GM21367 (cell line): ENCODE data around the gene SLX4IP.
"Not testable (repeated sequence)": the region's sequence is repeated elsewhere in the genome, so short reads cannot be mapped to it uniquely, and the experiment has no call there.

ENCODE experiments used
- ATAC-seq: cut with Tn5 transposase; IDR thresholded peaks from one replicate; pipeline ENCODE4 v1.9.1; 2021; ENCODE audit not compliant: unreplicated experiment

The SLX4IP gene

GRCh38 chr20:10595985-10596384 is 160.9 kb downstream of the SLX4IP start:
- ATAC-seq, result no peak

- no peak for ATAC-seq
These were observed 161.6 kb downstream of the SLX4IP start for GRCh38 chr20:10596710-10597121.

GRCh38 chr20:10597637-10598036 is 162.5 kb downstream of the SLX4IP start:
- no peak for ATAC-seq

- ATAC-seq, result no peak
These were observed 167.2 kb downstream of the SLX4IP start for GRCh38 chr20:10602221-10602871.

GRCh38 chr20:10603378-10603777 is 168.3 kb downstream of the SLX4IP start:
- no peak for ATAC-seq

- no peak for ATAC-seq
These were observed 169.1 kb downstream of the SLX4IP start for GRCh38 chr20:10603971-10604864.

GRCh38 chr20:10604865-10605440 is 169.8 kb downstream of the SLX4IP start:
- no peak for ATAC-seq

- no peak for ATAC-seq
These were observed 170.6 kb downstream of the SLX4IP start for GRCh38 chr20:10605547-10606195.

- no peak for ATAC-seq
These were observed 174.2 kb downstream of the SLX4IP start for GRCh38 chr20:10609276-10609675.

- ATAC-seq, result no peak
These were observed 174.7 kb downstream of the SLX4IP start for GRCh38 chr20:10609770-10610169.

GRCh38 chr20:10610251-10610650 is 175.1 kb downstream of the SLX4IP start:
- ATAC-seq, result no peak

GRCh38 chr20:10611357-10611756 is 176.3 kb downstream of the SLX4IP start:
- peak; percentile 67 for ATAC-seq

GRCh38 chr20:10613426-10613825 is 178.3 kb downstream of the SLX4IP start:
- ATAC-seq, result not testable (repeated sequence)

- ATAC-seq, result no peak
These were observed 178.8 kb downstream of the SLX4IP start for GRCh38 chr20:10613911-10614310.

- no peak for ATAC-seq
These were observed 181.1 kb downstream of the SLX4IP start for GRCh38 chr20:10616212-10616611.

GRCh38 chr20:10617549-10618133 is 182.5 kb downstream of the SLX4IP start:
- ATAC-seq, result not testable (repeated sequence)

GRCh38 chr20:10618611-10619245 is 183.6 kb downstream of the SLX4IP start:
- no peak for ATAC-seq

GRCh38 chr20:10619427-10619826 is 184.3 kb downstream of the SLX4IP start:
- no peak for ATAC-seq

GRCh38 chr20:10621149-10621548 is 186.0 kb downstream of the SLX4IP start:
- ATAC-seq, result no peak

- no peak for ATAC-seq
These were observed 187.7 kb downstream of the SLX4IP start for GRCh38 chr20:10622657-10623418.
